NCI-H146 treated with DMSO at 0.1 percent for 48 hours (cell line): ENCODE measurements around the gene SORCS2.

ENCODE experiments used
- DNase-seq: peaks from one replicate; lab custom pipeline; 2025; ENCODE audit not compliant: unreplicated experiment; lab: John Stamatoyannopoulos, UW

SORCS2 gene

GRCh38 chr4:7217474-7218321 is 25.4 kb downstream of the SORCS2 start:
- no peak for DNase-seq

- DNase-seq = no peak
Observed at GRCh38 chr4:7218686-7219085, 26.3 kb downstream of the SORCS2 start.

- DNase-seq = no peak
Observed at GRCh38 chr4:7222521-7222920, 30.2 kb downstream of the SORCS2 start.

GRCh38 chr4:7223541-7223940 is 31.2 kb downstream of the SORCS2 start:
- no peak for DNase-seq

GRCh38 chr4:7224001-7224400 is 31.7 kb downstream of the SORCS2 start:
- DNase-seq = no peak

GRCh38 chr4:7224878-7225533 is 32.7 kb downstream of the SORCS2 start:
- DNase-seq = no peak

GRCh38 chr4:7226439-7226838 is 34.1 kb downstream of the SORCS2 start:
- DNase-seq = no peak

- no peak for DNase-seq
Observed at GRCh38 chr4:7227008-7227407, 34.7 kb downstream of the SORCS2 start.

GRCh38 chr4:7228734-7229133 is 36.4 kb downstream of the SORCS2 start:
- no peak for DNase-seq

- no peak for DNase-seq
Observed at GRCh38 chr4:7232061-7232650, 39.8 kb downstream of the SORCS2 start.

GRCh38 chr4:7233006-7233580 is 40.8 kb downstream of the SORCS2 start:
- no peak for DNase-seq

- DNase-seq = no peak
Observed at GRCh38 chr4:7233601-7234000, 41.3 kb downstream of the SORCS2 start.

- DNase-seq = no peak
Observed at GRCh38 chr4:7234355-7235029, 42.2 kb downstream of the SORCS2 start.

- DNase-seq = no peak
Observed at GRCh38 chr4:7235030-7235380, 42.7 kb downstream of the SORCS2 start.

GRCh38 chr4:7236847-7237246 is 44.5 kb downstream of the SORCS2 start:
- DNase-seq = no peak

- DNase-seq = no peak
Observed at GRCh38 chr4:7237873-7238272, 45.5 kb downstream of the SORCS2 start.

- DNase-seq = no peak
Observed at GRCh38 chr4:7238300-7238960, 46.1 kb downstream of the SORCS2 start.

- no peak for DNase-seq
Observed at GRCh38 chr4:7239101-7239820, 46.9 kb downstream of the SORCS2 start.

- DNase-seq = no peak
Observed at GRCh38 chr4:7239844-7240243, 47.5 kb downstream of the SORCS2 start.

- no peak for DNase-seq
Observed at GRCh38 chr4:7240306-7240705, 48.0 kb downstream of the SORCS2 start.
